ENCODE data around the gene TYW3.

Gene TYW3, protein sequence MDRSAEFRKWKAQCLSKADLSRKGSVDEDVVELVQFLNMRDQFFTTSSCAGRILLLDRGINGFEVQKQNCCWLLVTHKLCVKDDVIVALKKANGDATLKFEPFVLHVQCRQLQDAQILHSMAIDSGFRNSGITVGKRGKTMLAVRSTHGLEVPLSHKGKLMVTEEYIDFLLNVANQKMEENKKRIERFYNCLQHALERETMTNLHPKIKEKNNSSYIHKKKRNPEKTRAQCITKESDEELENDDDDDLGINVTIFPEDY

GRCh38 chr1:74732960-74733603 lies at the start of gene TYW3, which contains the start of gene CRYZ:
Gene TYW3, plus strand, starts transcription at chr1:74733152. Its CDS starts 93 bp downstream, at chr1:74733245.
Gene CRYZ, minus strand, starts transcription at chr1:74733050. Its CDS starts 8,229 bp downstream, at chr1:74724821.
- peak; percentile 93 for DNase-seq

- no peak for DNase-seq
These were observed 49.3 kb upstream of the TYW3 start for GRCh38 chr1:74683656-74684055.

- no peak for DNase-seq
These were observed 48.7 kb upstream of the TYW3 start for GRCh38 chr1:74684301-74684700.

- no peak for DNase-seq
These were observed 46.0 kb upstream of the TYW3 start for GRCh38 chr1:74686928-74687327.

- peak; percentile 59 for DNase-seq
These were observed 43.2 kb upstream of the TYW3 start for GRCh38 chr1:74689621-74690363.

- no peak for DNase-seq
These were observed 42.6 kb upstream of the TYW3 start for GRCh38 chr1:74690364-74690696.

GRCh38 chr1:74690909-74691308 lies 42.0 kb upstream of the TYW3 start:
- no peak for DNase-seq

DNA sequence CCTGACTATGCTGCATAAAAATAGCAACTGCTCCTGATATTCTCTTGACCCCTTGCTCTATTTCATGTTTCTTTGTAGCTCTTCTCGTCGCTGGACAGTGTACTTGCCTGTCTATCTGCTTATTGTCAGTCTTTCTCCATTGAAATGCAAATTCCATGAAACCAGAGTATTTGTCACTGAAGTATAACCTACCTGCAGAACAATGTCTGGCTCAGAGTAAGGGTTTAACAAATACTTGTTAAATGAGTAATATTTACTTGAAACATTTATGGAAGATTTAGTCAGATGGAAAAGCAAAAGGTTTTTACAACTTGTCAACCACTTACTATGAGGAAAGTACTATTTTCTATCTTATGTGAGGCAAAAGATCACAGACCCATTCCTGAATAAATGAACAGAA lies 39.5 kb upstream of the TYW3 start:
- DNase-seq = no peak

DNA sequence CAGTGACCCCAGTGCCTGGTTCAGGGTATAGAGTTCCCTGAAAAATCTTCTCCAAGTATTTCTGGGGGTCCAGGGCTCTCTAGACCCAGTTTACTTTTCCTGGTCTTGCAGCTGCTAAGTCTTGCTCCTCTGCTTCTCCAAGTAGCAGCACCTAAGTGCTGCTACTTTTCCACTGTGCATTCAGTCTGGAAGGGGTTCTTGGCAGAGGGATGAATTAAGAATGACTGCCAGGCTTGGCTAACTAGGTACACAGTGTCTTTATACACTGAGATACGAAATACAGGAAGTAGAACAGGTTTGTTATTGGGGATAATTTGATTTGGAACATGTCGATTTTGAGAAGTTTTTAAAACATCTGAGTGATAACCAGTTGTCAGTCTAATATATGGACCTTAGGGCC lies 35.1 kb upstream of the TYW3 start:
- no peak for DNase-seq

- DNase-seq = no peak
These were observed 33.6 kb upstream of the TYW3 start for GRCh38 chr1:74699331-74699730.

DNA sequence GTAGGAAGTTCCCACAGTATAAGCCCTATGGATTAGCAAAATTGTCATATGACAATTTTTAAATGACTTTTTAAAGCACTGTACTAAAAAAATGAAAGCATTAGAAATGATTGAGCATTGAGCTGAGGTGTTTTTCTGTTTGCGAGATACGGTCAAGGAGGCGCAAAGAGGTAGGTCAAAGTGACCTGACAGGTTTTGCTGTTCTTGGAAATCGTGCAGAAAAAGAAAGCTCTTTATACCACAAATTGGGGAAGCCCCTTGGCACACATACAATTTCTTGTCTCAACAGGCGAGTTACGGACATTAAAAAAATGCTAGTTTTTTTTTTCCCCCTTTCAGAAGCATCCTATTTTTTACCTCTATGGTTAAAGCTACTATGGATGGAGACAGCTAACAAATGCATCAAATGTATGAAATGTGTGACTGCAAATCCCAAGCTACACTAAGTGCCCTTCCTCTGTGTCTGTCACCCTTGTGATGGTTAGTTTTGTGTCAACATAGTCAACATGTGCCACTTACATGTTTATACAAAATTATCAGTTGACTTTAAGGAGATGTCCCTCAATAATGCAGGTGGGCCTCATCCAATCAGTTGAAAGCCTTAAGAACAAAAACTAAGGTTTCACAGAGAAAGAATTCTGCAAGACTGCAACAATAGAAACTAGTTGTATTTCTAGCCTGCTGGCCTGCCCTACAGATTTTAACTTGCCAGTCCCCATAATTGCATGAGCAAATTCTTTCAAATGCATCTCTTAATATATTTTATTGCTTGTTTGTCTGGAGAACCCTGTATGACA lies 29.4 kb upstream of the TYW3 start:
- DNase-seq = no peak

DNA sequence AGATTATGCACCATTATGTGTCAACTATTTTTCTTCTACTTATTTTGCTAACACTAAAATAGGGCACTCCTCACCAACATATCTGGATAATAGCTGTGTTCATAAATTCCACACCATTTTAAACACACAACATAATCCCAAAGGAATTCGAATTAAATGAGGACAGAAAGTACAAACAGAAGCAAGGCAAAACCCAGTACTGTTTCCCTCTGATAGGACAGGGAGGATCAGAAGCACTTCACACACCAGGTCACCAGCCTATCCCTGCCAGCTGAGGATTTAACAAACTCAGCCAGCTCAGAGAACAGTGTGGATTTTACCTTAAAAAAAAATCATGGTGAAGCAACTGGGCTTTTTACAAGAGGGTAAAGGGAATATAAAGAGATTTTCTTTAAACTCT lies 20.1 kb upstream of the TYW3 start:
- DNase-seq = no peak

DNA sequence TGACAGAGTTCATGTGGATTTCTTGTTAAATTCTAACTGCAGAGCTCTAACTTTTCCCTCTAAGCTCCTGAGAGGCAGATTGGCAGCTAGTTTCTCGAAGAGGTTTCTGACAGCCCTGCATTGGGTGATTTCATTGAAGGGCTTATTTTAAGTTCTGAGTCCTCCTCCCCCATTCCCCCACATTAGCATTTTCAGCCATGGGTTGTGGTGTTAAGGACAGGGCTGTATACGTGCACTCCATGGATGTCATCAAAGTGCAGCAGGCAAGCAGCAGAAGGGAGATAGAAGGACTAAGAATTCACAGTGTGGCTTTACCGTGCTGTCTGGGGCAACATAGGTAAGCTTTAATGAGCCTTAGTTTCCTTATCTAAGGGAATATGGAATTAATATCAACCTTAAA lies 19.1 kb upstream of the TYW3 start:
- DNase-seq = no peak

DNA sequence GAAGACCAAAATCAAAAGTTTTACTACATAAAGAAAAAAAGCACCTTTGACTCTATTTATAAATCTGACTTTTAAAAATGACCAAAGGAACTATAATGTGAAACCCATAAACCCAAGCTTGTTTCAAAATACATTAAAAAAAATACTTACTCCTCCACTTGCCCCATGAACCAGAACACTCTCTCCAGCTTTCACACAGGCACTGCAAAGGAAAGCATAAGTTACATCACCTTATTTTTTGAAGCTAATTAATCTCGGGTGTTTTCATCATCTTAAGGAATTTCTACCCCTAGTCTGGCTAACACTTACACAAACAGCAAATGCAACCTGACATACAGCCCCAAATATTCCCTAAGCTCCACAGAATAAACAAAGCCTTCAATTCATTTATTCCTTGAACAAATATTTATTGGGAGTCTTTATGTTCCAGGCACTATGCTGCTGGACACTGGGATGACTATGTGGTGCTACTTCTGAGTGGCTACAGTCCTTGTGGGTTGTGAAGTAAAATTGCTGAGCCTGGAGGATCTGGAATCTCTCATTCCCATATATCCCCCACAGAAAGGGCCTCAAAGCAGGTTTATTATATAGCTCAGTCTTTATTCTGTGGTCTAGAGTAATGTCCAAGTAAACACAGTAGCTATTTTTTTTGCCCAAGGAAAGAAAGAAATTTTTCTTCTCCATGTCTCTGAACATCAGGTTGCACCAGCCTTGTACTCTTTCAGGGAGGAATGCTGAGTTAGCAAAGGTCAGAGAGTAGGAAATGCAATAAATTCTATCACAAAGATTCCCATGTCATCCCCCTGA lies 18.3 kb upstream of the TYW3 start:
- DNase-seq = no peak

GRCh38 chr1:74715236-74715502 lies 17.8 kb upstream of the TYW3 start:
- no peak for DNase-seq

- no peak for DNase-seq
These were observed 17.1 kb upstream of the TYW3 start for GRCh38 chr1:74715806-74716205.

DNA sequence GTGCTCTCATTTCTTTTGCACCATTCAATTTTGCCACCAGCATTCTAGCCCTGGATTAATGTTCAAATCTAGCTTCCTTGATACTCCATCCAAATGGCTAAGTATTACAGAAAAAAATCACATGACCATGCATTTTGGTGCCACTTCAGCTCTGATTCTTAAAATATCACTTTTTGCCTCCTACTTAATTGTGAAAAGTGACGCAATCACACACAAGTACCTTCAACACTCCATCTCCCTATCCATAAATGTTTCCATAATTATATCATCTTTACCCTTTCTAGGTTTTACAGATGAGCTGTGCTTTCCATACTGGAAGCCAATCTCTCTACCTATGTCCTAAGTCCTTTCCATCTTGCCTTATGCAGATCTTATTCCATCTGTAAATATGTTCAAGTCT lies 16.1 kb upstream of the TYW3 start:
- DNase-seq = no peak

DNA sequence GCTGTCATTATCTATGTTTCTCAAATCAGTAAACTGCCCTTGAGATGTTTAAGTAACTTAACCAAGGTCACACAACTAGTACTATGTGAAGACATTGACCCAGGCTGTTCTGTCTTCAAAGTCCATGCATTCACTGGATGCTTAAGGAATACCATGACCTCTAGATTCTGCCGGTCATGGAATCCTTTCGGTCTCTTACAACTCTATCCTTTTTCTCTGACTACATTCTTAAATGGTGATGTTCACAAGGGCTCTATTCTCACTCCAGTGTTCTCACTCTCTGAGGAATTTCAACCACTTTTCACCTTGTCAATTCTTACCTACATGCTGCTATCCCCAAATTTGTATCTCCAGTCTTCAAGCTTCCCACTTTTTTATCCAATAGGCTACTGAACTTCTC lies 15.3 kb upstream of the TYW3 start:
- no peak for DNase-seq

GRCh38 chr1:74726063-74726462 lies 6.9 kb upstream of the TYW3 start:
- DNase-seq = no peak

GRCh38 chr1:74728736-74729135 lies 4.2 kb upstream of the TYW3 start:
- no peak for DNase-seq

- peak; percentile 45 for DNase-seq
These were observed 3.0 kb upstream of the TYW3 start for GRCh38 chr1:74729741-74730478.

Measured in activated CD4-positive, alpha-beta T cell treated with anti-CD3 and anti-CD28 coated beads, Interleukin-2, amount 50 U/mL, for 16 hours (primary cell).